Measurements from ENCODE around the gene DDX25.

DDX25 gene

GRCh38 chr11:125935618-125936199, 31.4 kb downstream of the DDX25 start:
- no peak for DNase-seq (ENCODE audit: low read depth)

GRCh38 chr11:125938418-125938817, 34.1 kb downstream of the DDX25 start:
- no peak for DNase-seq (ENCODE audit: low read depth)

- DNase-seq (ENCODE audit: low read depth) = no peak
Measured at GRCh38 chr11:125939081-125939521, 34.8 kb downstream of the DDX25 start.

GRCh38 chr11:125940145-125940544, 35.8 kb downstream of the DDX25 start:
- no peak for DNase-seq (ENCODE audit: low read depth)

GRCh38 chr11:125941267-125941618, 36.9 kb downstream of the DDX25 start:
- no peak for DNase-seq (ENCODE audit: low read depth)

- no peak for DNase-seq (ENCODE audit: low read depth)
Measured at GRCh38 chr11:125941619-125942611, 37.6 kb downstream of the DDX25 start.

GRCh38 chr11:125942771-125943428, 38.6 kb downstream of the DDX25 start:
- no peak for DNase-seq (ENCODE audit: low read depth)

- no peak for DNase-seq (ENCODE audit: low read depth)
Measured at GRCh38 chr11:125943661-125944349, 39.5 kb downstream of the DDX25 start.

GRCh38 chr11:125944350-125945010, 40.2 kb downstream of the DDX25 start:
- DNase-seq (ENCODE audit: low read depth) = no peak

GRCh38 chr11:125945011-125945796, 40.9 kb downstream of the DDX25 start:
- DNase-seq (ENCODE audit: low read depth) = no peak

GRCh38 chr11:125945797-125946520, 41.7 kb downstream of the DDX25 start, which contains the start of gene VSIG10L2:
VSIG10L2 (plus strand) TSS chr11:125946044; CDS start chr11:125946056, 12 bp downstream.
- no peak for DNase-seq (ENCODE audit: low read depth)

GRCh38 chr11:125946712-125947418, 42.6 kb downstream of the DDX25 start:
- DNase-seq (ENCODE audit: low read depth) = no peak

GRCh38 chr11:125947419-125948277, 43.3 kb downstream of the DDX25 start:
- DNase-seq (ENCODE audit: low read depth) = no peak

- DNase-seq (ENCODE audit: low read depth) = no peak
Measured at GRCh38 chr11:125948278-125949051, 44.2 kb downstream of the DDX25 start.

GRCh38 chr11:125949271-125950177, 45.2 kb downstream of the DDX25 start:
- no peak for DNase-seq (ENCODE audit: low read depth)

- no peak for DNase-seq (ENCODE audit: low read depth)
Measured at GRCh38 chr11:125950178-125950490, 45.8 kb downstream of the DDX25 start.
